Stomach (tissue), 9 donors: ENCODE results near the gene VIPR2. TPM values are rescaled to one million over a fixed set of nuclear protein-coding genes. Genes with fewer than 3 reads are reported as not detected.

Experiments used
- DNase-seq, 2 donors: peaks; one replicate each; pipeline versions ENCODE4 v3.0.0 to v3.0.0-alpha.2; 2013 to 2019
- H3K27ac ChIP-seq, 5 donors: fragments of 200-600 bp in 4 of 5; sonication (generic) in 4 of 5; one replicate each; pipeline ENCODE4 v1.5.1; 2013 to 2019; ENCODE audit warnings: mild to moderate bottlenecking in 1 of 5, moderate library complexity in 1 of 5
- H3K27me3 ChIP-seq, 3 donors: fragments of 200-600 bp; sonication (generic); one replicate each; pipeline ENCODE4 v1.5.1; 2017 to 2019; ENCODE audit warnings: mixed run types in 1 of 3
- H3K36me3 ChIP-seq, 4 donors: fragments of 200-600 bp; sonication (generic); 1 replicate in 3 of 4; 2 replicates in 1 of 4; pipeline ENCODE4 v1.5.1; 2016 to 2019
- H3K4me1 ChIP-seq, 4 donors: fragments of 200-600 bp; sonication (generic); one replicate each; pipeline ENCODE4 v1.5.1; 2016 to 2019
- H3K4me3 ChIP-seq, 4 donors: fragments of 200-600 bp; sonication (generic) in 3 of 4; one replicate each; pipeline ENCODE4 v1.5.1; 2016 to 2019; ENCODE audit warnings: mild to moderate bottlenecking in 1 of 4
- H3K9me3 ChIP-seq, 4 donors: fragments of 200-600 bp; sonication (generic); one replicate each; pipeline ENCODE4 v1.5.1; 2016 to 2019
- EP300 ChIP-seq: sonication (generic); formaldehyde crosslinking; IDR thresholded peaks from one replicate; pipeline ENCODE4 v1.6.1; 2017; ENCODE audit warnings: antibody characterized with exemption
- POLR2A ChIP-seq, 4 donors: fragments of 450-650 bp; IDR thresholded peaks; one replicate each; pipeline ENCODE4 v1.6.1; 2016; ENCODE audit warnings: antibody characterized with exemption in 4 of 4, control low read depth in 2 of 4, mild to moderate bottlenecking in 1 of 4, moderate library complexity in 1 of 4
- POLR2AphosphoS5 ChIP-seq, 3 donors: sonication (generic); formaldehyde crosslinking; IDR thresholded peaks; one replicate each; pipeline ENCODE4 v1.6.1; 2016; ENCODE audit warnings: antibody characterized with exemption in 3 of 3
- WGBS, 5 donors: extraction: QIAGEN DNeasy Blood & Tissue Kit in 3 of 5; methylation state at CpG; one replicate each; pipeline versions ENCODE4 v1.1.5 to v1.1.7; 2013 to 2018; 5-methylcytosine and 5-hydroxymethylcytosine counted together
- intact Hi-C: fragments of 100-400 bp; cut with DNase I; formaldehyde crosslinking; loops from one replicate; pipeline ENCODE4 v1.15.1; 2023; ENCODE audit warnings: low total_unique reads
- polyA plus RNA-seq, 3 donors: library from polyadenylated mRNA; stranded (reverse); fragments of 200-250 nt; gene quantifications; one replicate each; pipeline ENCODE4 v1.2.3, GENCODE V29; 2013
- total RNA-seq, 5 donors: library from RNA; depleted of rRNA; stranded (reverse); fragments of >200 nt; gene quantifications; one replicate each; pipeline versions ENCODE4 v1.1.0 to v1.2.3, GENCODE V29; 2014 to 2016
- TF ChIP-seq, protein P1 (sequence below), 7 experiments: fragments of 450-650 bp in 4 of 7; fragments of 200-600 bp in 3 of 7; sonication (generic) in 3 of 7; IDR thresholded peaks; one replicate each; pipeline ENCODE4 v1.5.1; 2016 to 2019; ENCODE audit warnings: antibody characterized with exemption in 7 of 7, control low read depth in 2 of 7, mild to moderate bottlenecking in 1 of 7
- donor health status: healthy with polysubstance abuse.
- donor health status: Bipolar disorder and iron deficiency.
- donor health status: healthy.

Gene VIPR2
- total and polyA plus RNA-seq, 8 donors, result 1.2 to 25.4 (median 4.6) TPM

DNA sequence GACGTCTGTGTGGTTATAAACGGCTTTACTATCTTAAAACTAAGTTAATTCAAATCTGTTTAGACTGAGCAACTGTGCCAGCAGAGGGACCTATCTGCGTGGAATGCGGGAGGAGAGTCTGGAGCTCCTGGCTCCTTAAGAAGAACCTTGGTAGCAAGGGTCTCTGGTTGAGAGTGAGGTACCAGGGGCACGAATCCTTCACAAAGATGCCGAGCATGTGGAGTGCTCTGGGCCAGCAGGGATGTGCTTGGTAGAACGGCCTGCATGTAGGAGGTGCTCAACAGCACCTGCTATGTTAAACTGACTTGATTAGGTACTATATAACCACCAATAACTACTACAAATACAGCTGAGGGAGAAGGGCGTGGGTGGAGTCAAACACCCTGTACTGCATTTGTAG, 102.6 kb downstream of the VIPR2 start:
- intact Hi-C loops, result no loop called here
- no peaks in the 10 kb centered on the region for H3K36me3 ChIP-seq
- peaks cover 0 to 41% (median 8%) of the 10 kb centered on the region in 4 donors for H3K4me1 ChIP-seq
- WGBS, 5 donors, result 49 to 67% (median 59%) methylated on average over 8 of the region's 8 CpGs
- no peak overlapping the region for H3K4me3 ChIP-seq
- peak overlapping the region in 2 of 5 donors; percentile 52 to 57 for H3K27ac ChIP-seq
- TF ChIP-seq POLR2A (IDR thresholded peaks at IDR 0.05) (no peak), EP300 (no peak), POLR2AphosphoS5 (IDR thresholded peaks at IDR 0.05) (no peak)
- TF ChIP-seq, protein P1, sequence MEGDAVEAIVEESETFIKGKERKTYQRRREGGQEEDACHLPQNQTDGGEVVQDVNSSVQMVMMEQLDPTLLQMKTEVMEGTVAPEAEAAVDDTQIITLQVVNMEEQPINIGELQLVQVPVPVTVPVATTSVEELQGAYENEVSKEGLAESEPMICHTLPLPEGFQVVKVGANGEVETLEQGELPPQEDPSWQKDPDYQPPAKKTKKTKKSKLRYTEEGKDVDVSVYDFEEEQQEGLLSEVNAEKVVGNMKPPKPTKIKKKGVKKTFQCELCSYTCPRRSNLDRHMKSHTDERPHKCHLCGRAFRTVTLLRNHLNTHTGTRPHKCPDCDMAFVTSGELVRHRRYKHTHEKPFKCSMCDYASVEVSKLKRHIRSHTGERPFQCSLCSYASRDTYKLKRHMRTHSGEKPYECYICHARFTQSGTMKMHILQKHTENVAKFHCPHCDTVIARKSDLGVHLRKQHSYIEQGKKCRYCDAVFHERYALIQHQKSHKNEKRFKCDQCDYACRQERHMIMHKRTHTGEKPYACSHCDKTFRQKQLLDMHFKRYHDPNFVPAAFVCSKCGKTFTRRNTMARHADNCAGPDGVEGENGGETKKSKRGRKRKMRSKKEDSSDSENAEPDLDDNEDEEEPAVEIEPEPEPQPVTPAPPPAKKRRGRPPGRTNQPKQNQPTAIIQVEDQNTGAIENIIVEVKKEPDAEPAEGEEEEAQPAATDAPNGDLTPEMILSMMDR (IDR thresholded peaks at IDR 0.05), result no peak
- no peaks in the 10 kb centered on the region for H3K27me3 ChIP-seq
- peaks cover 0 to 4% (median 0%) of the 10 kb centered on the region in 4 donors for H3K9me3 ChIP-seq
- DNase-seq, result peak in 1 of 2 donors; percentile 10

DNA sequence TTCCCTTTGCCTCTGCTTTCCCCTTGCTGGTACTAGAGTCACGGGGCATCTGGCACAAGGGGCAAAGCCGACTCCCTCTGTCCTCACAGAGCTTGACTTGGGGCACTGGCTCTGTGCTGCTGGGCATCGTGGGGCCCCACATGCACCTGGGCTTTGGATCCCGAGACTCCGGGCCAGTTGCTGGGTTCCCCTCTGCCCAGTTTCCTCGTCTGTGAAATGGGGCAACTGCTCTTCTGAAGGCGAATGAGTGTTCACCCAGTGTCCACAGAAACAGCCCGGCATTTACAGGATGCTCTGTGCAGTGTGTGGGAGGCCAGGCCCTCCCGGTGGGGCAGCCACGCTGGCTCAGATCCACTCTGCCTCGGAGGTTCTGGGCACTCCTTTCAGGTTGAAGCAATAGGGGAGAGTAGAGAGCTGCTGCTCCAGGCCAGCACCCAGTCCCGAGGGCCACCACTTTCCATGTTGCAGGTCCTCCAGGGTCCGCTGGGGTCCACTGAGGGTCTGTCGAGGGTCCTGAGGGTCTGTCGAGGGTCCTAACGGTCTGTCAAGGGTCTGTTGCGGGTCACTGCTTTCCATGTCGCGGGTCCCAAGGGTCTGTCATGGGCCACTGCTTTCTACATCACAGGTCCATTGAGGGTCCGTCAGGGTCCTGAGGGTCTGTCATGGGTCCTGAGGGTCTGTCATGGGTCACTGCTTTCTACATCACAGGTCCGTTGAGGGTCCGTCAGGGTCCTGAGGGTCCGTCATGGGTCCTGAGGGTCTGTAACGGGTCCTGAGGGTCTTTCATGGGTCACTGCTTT, 103.6 kb downstream of the VIPR2 start:
- 77 to 92% (median 89%) methylated on average over 19 to 24 of the region's 24 CpGs for whole genome bisulfite sequencing, 5 donors
- Histone ChIP-seq H3K27me3 (no peaks in the 10 kb centered on the region), H3K4me1 (peaks cover 0 to 41% (median 13%) of the 10 kb centered on the region in 4 donors), H3K9me3 (peaks cover 0 to 4% (median 0%) of the 10 kb centered on the region in 4 donors), H3K27ac (peak overlapping the region in 3 of 5 donors; percentile 4 to 57 (median 52)), H3K36me3 (peaks cover 0 to 2% (median 0%) of the 10 kb centered on the region in 4 donors), H3K4me3 (no peak overlapping the region)
- DNase-seq, result peak in 1 of 2 donors; percentile 17
- intact Hi-C loops, result no loop called here
- no peak for TF ChIP-seq POLR2AphosphoS5 (IDR thresholded peaks at IDR 0.05)
- TF ChIP-seq POLR2A (IDR thresholded peaks at IDR 0.05), result no peak
- TF ChIP-seq EP300, result no peak
- TF ChIP-seq, protein P1 (IDR thresholded peaks at IDR 0.05), result no peak

DNA sequence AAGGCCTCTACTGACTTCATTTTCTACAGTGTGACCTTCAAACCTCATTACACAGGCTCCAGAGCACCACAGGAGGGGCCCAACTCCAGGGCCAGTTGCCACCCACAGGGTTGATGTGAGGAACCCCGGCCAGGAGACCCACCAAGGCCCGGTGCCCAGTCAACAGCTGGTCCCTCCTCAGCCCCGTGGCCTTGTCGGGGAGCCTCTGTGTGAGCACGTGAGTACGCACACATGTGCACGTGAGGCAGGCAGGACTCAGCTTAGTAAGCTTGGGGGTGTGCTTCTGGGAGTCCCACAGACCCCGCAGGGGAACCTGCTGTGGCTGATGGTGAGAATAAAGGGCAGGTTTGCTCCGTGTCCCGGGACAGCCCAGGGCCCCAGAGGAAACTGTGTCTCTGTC, 104.5 kb downstream of the VIPR2 start:
- 75 to 87% (median 85%) methylated on average over 8 to 10 of the region's 10 CpGs for WGBS, 5 donors
- no peak for TF ChIP-seq EP300
- TF ChIP-seq, protein P1 (IDR thresholded peaks at IDR 0.05), result no peak
- no peak for TF ChIP-seq POLR2A (IDR thresholded peaks at IDR 0.05)
- no peak for TF ChIP-seq POLR2AphosphoS5 (IDR thresholded peaks at IDR 0.05)
- H3K4me3 ChIP-seq, result no peak overlapping the region
- no peak for DNase-seq
- H3K4me1 ChIP-seq, result peaks cover 0 to 41% (median 15%) of the 10 kb centered on the region in 4 donors
- peak overlapping the region in 3 of 5 donors; percentile 4 to 57 (median 4) for H3K27ac ChIP-seq
- H3K9me3 ChIP-seq, result peaks cover 0 to 4% (median 0%) of the 10 kb centered on the region in 4 donors
- H3K36me3 ChIP-seq, result peaks cover 0 to 12% (median 3%) of the 10 kb centered on the region in 4 donors
- intact Hi-C loops, result no loop called here
- H3K27me3 ChIP-seq, result no peaks in the 10 kb centered on the region

DNA sequence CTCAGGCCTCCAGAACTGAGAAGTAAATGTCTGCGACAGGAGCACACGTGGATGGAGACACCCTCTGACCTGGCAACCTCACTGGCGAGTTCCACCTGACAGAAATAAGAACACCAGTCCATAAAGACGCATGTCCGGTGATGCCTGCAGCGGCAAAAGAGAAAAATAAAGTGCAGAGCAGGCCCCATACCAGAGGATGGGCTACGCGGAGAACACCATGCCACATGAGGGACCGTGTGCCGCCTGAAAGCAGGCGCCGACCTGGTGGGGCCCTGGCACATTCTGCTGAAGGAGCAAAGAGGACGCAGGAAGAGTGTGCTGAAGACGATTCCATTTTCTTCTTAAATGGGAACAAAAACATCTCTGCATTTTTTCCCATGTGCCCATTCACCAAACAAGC, 105.0 kb downstream of the VIPR2 start:
- Histone ChIP-seq H3K4me3 (no peak overlapping the region), H3K36me3 (peaks cover 0 to 14% (median 3%) of the 10 kb centered on the region in 4 donors), H3K4me1 (peaks cover 0 to 41% (median 15%) of the 10 kb centered on the region in 4 donors), H3K9me3 (peaks cover 0 to 4% (median 0%) of the 10 kb centered on the region in 4 donors), H3K27me3 (no peaks in the 10 kb centered on the region), H3K27ac (peak overlapping the region in 1 of 5 donors; percentile 57)
- peak in 1 of 2 donors; percentile 24 for DNase-seq
- TF ChIP-seq POLR2A (IDR thresholded peaks at IDR 0.05) (no peak), POLR2AphosphoS5 (IDR thresholded peaks at IDR 0.05) (no peak), EP300 (no peak)
- TF ChIP-seq, protein P1 (IDR thresholded peaks at IDR 0.05), result no peak
- intact Hi-C loops, result no loop called here
- WGBS, 5 donors, result 87 to 93% (median 91%) methylated on average over 14 of the region's 14 CpGs
